ENCODE measurements around the gene RPE65. TPM values are rescaled to one million over a fixed set of nuclear protein-coding genes. Genes with fewer than 3 reads are reported as not detected.

Gene RPE65
- total and polyA plus RNA-seq, 2 of the 8 experiments (the other 6 are each of a cell fraction or from before 2014, with no cell fraction given): not detected

GRCh38 chr1:68495968-68496679 is 46.4 kb upstream of the RPE65 start:
- peak overlapping the region; percentile 87 for H3K27ac ChIP-seq (ENCODE audit: low read depth, low read length)
- CTCF ChIA-PET (ENCODE audit: partially characterized antibody): interaction anchor here (0.6 to 2.0 kb wide), 4 partner anchors 11 to 1055 kb away, joined by 3 to 8 read pairs (median 6); no protein-coding TSS in a partner anchor
- no peak for DNase-seq (ENCODE audit: low read depth in 1 of 2, low spot score in 2 of 2)
- TF ChIP-seq PHF8 (conservative IDR thresholded peaks at IDR 0.05; ENCODE audit: low read depth, low read length) (no peak), JUN (IDR thresholded peaks at IDR 0.05; ENCODE audit: low read depth, low read length) (no peak), ATF2 (IDR thresholded peaks at IDR 0.05; ENCODE audit: low read length) (no peak), SIX5 (IDR thresholded peaks at IDR 0.05; ENCODE audit: low read depth, low read length) (no peak), CEBPB (IDR thresholded peaks at IDR 0.05; ENCODE audit: low read depth, low read length) (no peak), E2F6 (IDR thresholded peaks at IDR 0.05) (no peak), POLR2AphosphoS5 (IDR thresholded peaks at IDR 0.05; ENCODE audit: low read depth, low read length) (no peak)

More at GRCh38 chr1:68495968-68496679, 46.4 kb upstream of the RPE65 start:
- Histone ChIP-seq H3K9ac (replicated peaks in 1 of 4; ENCODE audit: extremely low read depth in 1 of 4, low read depth in 3 of 4, low read length in 3 of 4) (peak overlapping the region; percentile 35 to 92 (median 91)), H3K4ac (replicated peaks; ENCODE audit: insufficient read length, low read depth, low read length) (peak overlapping the region; percentile 93), H4K5ac (ENCODE audit: insufficient read length, low read depth, low read length) (peak overlapping the region; percentile 75), H3K79me1 (ENCODE audit: low read depth, low read length) (no peaks in the 10 kb centered on the region), H2AK5ac (ENCODE audit: low read depth, low read length) (no peak overlapping the region), H3K56ac (replicated peaks; ENCODE audit: insufficient read length, low read depth, low read length) (peak overlapping the region; percentile 98), H3K9me3 (ENCODE audit: insufficient read depth in 2 of 2, low read depth in 1 of 2, low read length in 1 of 2) (no peaks in the 10 kb centered on the region), H3K14ac (ENCODE audit: insufficient read length) (peak overlapping the region; percentile 78), H4K20me1 (replicated peaks in 1 of 2; ENCODE audit: control insufficient read depth in 1 of 2, insufficient read depth in 2 of 2, low read length in 2 of 2) (no peaks in the 10 kb centered on the region), H3K4me3 (ENCODE audit: extremely low read depth in 1 of 4, insufficient read depth in 2 of 4, low read depth in 3 of 4, low read length in 4 of 4) (peak overlapping the region; percentile 80 to 98 (median 96)), H3K27me3 (replicated peaks in 1 of 4; ENCODE audit: control insufficient read depth in 3 of 4, extremely low read depth in 1 of 4, insufficient read depth in 3 of 4, low read length in 3 of 4) (no peaks in the 10 kb centered on the region), H4K8ac (ENCODE audit: extremely low read depth, insufficient read depth, low read length) (peak overlapping the region; percentile 97), H3K23ac (ENCODE audit: insufficient read length) (no peak overlapping the region), H3K4me1 (replicated peaks in 1 of 4; ENCODE audit: control insufficient read depth in 3 of 4, insufficient read depth in 4 of 4, low read length in 3 of 4) (peaks cover 0 to 3% (median 1%) of the 10 kb centered on the region in 4 experiments; a peak in 2 of 7 replicates), H2AFZ (ENCODE audit: low read length) (peak overlapping the region; percentile 100; the same call in 1 of the 2 replicates), H3K18ac (ENCODE audit: extremely low read depth, low read length) (peak overlapping the region; percentile 49), H3K23me2 (ENCODE audit: low read depth, low read length) (peaks cover 4% of the 10 kb centered on the region), H2BK120ac (replicated peaks; ENCODE audit: low read depth, low read length) (peak overlapping the region; percentile 0), H3K4me2 (ENCODE audit: insufficient read depth in 1 of 2, low read depth in 2 of 2, low read length in 2 of 2) (peak overlapping the region; percentile 90 to 94), H2BK15ac (ENCODE audit: low read length) (0 out of 2 replicates have a peak overlapping the region, but pooled peaks have one; percentile 47), H4K91ac (replicated peaks; ENCODE audit: insufficient read length, low read length) (no peak overlapping the region), H3K79me2 (ENCODE audit: control insufficient read depth in 1 of 2, insufficient read depth in 2 of 2, low read length in 2 of 2) (peaks cover 0 to 41% of the 10 kb centered on the region in 2 experiments; a peak in 3 of 4 replicates), H2BK12ac (ENCODE audit: low read depth, low read length) (peak overlapping the region; percentile 35; the same call in 1 of the 2 replicates), H3K36me3 (ENCODE audit: control insufficient read depth in 2 of 4, insufficient read depth in 4 of 4, low read length in 3 of 4) (peaks cover 0 to 23% (median 3%) of the 10 kb centered on the region in 4 experiments; a peak in 4 of 8 replicates), H2BK5ac (ENCODE audit: low read depth, low read length) (peak overlapping the region; percentile 94), H2BK20ac (ENCODE audit: low read length) (no peak overlapping the region)
- no peak for FAIRE-seq
- WGBS, 2 experiments (ENCODE audit: extremely low coverage in 1 of 2, insufficient coverage in 1 of 2, insufficient read length in 1 of 2, insufficient replicate concordance in 2 of 2, low coverage in 1 of 2, low lambda C conversion rate in 2 of 2, missing lambda C conversion rate in 1 of 2): 15% methylated on average over 21 of the region's 21 CpGs; no CpG with 5 or more reads in 1 of the 2 experiments
- POLR2A ChIA-PET (ENCODE audit: partially characterized antibody): interaction anchor here (0.6 to 1.5 kb wide), 3 partner anchors 15 to 484 kb away, joined by 3 to 4 read pairs (median 4); no protein-coding TSS in a partner anchor

All from H1 (cell line).